Fibroblast of lung (primary cell): ENCODE measurements around the gene PLCG2. TPM values are rescaled to one million over a fixed set of nuclear protein-coding genes. Genes with fewer than 3 reads are reported as not detected.

Experiments
- DNase-seq, 2 donors: peaks; one replicate each; pipeline versions ENCODE4 v3.0.0 to v3.0.0-alpha.2; 2010; ENCODE audit warnings: low read depth in 2 of 2
- H2AFZ ChIP-seq: 2 replicates; pipeline ENCODE4 v1.5.1; 2012; ENCODE audit warnings: low read length, control low read depth, inconsistent platforms
- H3K27ac ChIP-seq: 2 replicates; pipeline ENCODE4 v1.5.1; 2011; ENCODE audit warnings: low read length, control low read depth; ENCODE audit not compliant: insufficient read depth
- H3K27me3 ChIP-seq: 2 replicates; pipeline ENCODE4 v1.5.1; 2011; ENCODE audit warnings: mild to moderate bottlenecking, low read length; ENCODE audit not compliant: control insufficient read depth, insufficient read depth
- H3K36me3 ChIP-seq: 2 replicates; pipeline ENCODE4 v1.5.1; 2011; ENCODE audit warnings: low read length; ENCODE audit not compliant: control insufficient read depth, insufficient read depth
- H3K4me1 ChIP-seq: 2 replicates; pipeline ENCODE4 v1.5.1; 2011; ENCODE audit warnings: low read length; ENCODE audit not compliant: control insufficient read depth, insufficient read depth; ENCODE audit errors: extremely low read depth
- H3K4me2 ChIP-seq: 2 replicates; pipeline ENCODE4 v1.5.1; 2011; ENCODE audit warnings: low read length, control low read depth; ENCODE audit not compliant: insufficient read depth; ENCODE audit errors: extremely low read depth
- H3K4me3 ChIP-seq, 4 experiments: fragments of 200-600 bp in 1 of 4; sonication (generic) in 1 of 4; replicated peaks in 1 of 4; 2 replicates each; pipeline ENCODE4 v1.5.1; 2011 to 2016; ENCODE audit warnings: low read length in 4 of 4, low read depth in 3 of 4, mild to moderate bottlenecking in 3 of 4, control low read depth in 2 of 4, inconsistent platforms in 1 of 4, mixed read lengths in 1 of 4; ENCODE audit not compliant: insufficient read depth in 1 of 4; ENCODE audit errors: control extremely low read depth in 1 of 4
- H3K79me2 ChIP-seq: 2 replicates; pipeline ENCODE4 v1.5.1; 2012; ENCODE audit warnings: mild to moderate bottlenecking, low read length, inconsistent platforms; ENCODE audit not compliant: control insufficient read depth, insufficient read depth
- H3K9ac ChIP-seq: 2 replicates; pipeline ENCODE4 v1.5.1; 2011; ENCODE audit warnings: mild to moderate bottlenecking, low read length, control low read depth; ENCODE audit not compliant: insufficient read depth
- H3K9me3 ChIP-seq: 2 replicates; pipeline ENCODE4 v1.5.1; 2012; ENCODE audit warnings: low read depth, low read length; ENCODE audit not compliant: control insufficient read depth, insufficient read depth
- H4K20me1 ChIP-seq: 2 replicates; pipeline ENCODE4 v1.5.1; 2011; ENCODE audit warnings: low read length; ENCODE audit not compliant: control insufficient read depth, insufficient read depth; ENCODE audit errors: extremely low read depth
- CTCF ChIP-seq, 2 donors: IDR thresholded peaks in 1 of 2; conservative IDR thresholded peaks in 1 of 2; 1 replicate in 1 of 2; 2 replicates in 1 of 2; pipeline ENCODE4 v1.5.1; 2011 to 2012; ENCODE audit warnings: low read length in 2 of 2, control low read depth in 1 of 2, inconsistent platforms in 1 of 2, low read depth in 1 of 2, mild to moderate bottlenecking in 1 of 2
- EZH2 ChIP-seq: IDR thresholded peaks from 2 replicates; pipeline ENCODE4 v1.5.1; 2012; ENCODE audit warnings: low read length, control low read depth, mild to moderate bottlenecking; ENCODE audit errors: missing control alignments
- polyA plus RNA-seq, 2 donors: library from polyadenylated mRNA; depleted of rRNA in 1 of 2; stranded (reverse) in 1 of 2; unstranded in 1 of 2; fragments of >200 nt; gene quantifications; 2 replicates each; pipeline ENCODE4 v1.2.1, GENCODE V29; 2011 to 2012; ENCODE audit warnings: missing spikeins in 1 of 2
- total RNA-seq: library from RNA; depleted of rRNA; stranded (reverse); fragments of >200 nt; gene quantifications from 2 replicates; pipeline ENCODE4 v1.2.1, GENCODE V29; 2014

PLCG2 gene
- total and polyA plus RNA-seq, 2 donors (not counting 1 experiment from before 2014, with no cell fraction given): 0.53 to 0.66 TPM

GRCh38 chr16:81994485-81994884, 215.4 kb downstream of the PLCG2 start:
- Histone ChIP-seq H2AFZ (no peak overlapping the region), H3K9me3 (no peaks in the 10 kb centered on the region), H3K27me3 (no peaks in the 10 kb centered on the region), H3K79me2 (no peaks in the 10 kb centered on the region), H3K4me1 (peaks cover 12% of the 10 kb centered on the region), H3K36me3 (no peaks in the 10 kb centered on the region), H4K20me1 (no peaks in the 10 kb centered on the region), H3K27ac (no peak overlapping the region), H3K4me2 (no peak overlapping the region), H3K4me3 (no peak overlapping the region), H3K9ac (no peak overlapping the region)
- DNase-seq: no peak
- TF ChIP-seq CTCF (conservative IDR thresholded peaks at IDR 0.05 in 1 of 2, IDR thresholded peaks at IDR 0.05 in 1 of 2; ENCODE audit: low read depth in 1 of 2, low read length in 2 of 2) (no peak), EZH2 (no peak)

GRCh38 chr16:81995651-81996050, 216.6 kb downstream of the PLCG2 start:
- no peak overlapping the region for H2AFZ ChIP-seq

More at GRCh38 chr16:81995651-81996050, 216.6 kb downstream of the PLCG2 start:
- Histone ChIP-seq H3K9me3 (no peaks in the 10 kb centered on the region), H3K79me2 (no peaks in the 10 kb centered on the region), H3K27me3 (no peaks in the 10 kb centered on the region), H3K36me3 (no peaks in the 10 kb centered on the region), H4K20me1 (no peaks in the 10 kb centered on the region), H3K9ac (no peak overlapping the region), H3K27ac (no peak overlapping the region), H3K4me3 (no peak overlapping the region), H3K4me2 (no peak overlapping the region), H3K4me1 (peaks cover 12% of the 10 kb centered on the region)
- no peak for TF ChIP-seq CTCF (conservative IDR thresholded peaks at IDR 0.05 in 1 of 2, IDR thresholded peaks at IDR 0.05 in 1 of 2; ENCODE audit: low read depth in 1 of 2, low read length in 2 of 2)
- no peak for TF ChIP-seq EZH2
- DNase-seq: no peak
